Uterus (tissue), 2 donors: ENCODE measurements around the gene INF2.

Source experiments
- POLR2A ChIP-seq, 2 donors: fragments of 450-650 bp; IDR thresholded peaks; one replicate each; pipeline ENCODE4 v1.6.1; 2016; ENCODE audit warnings: antibody characterized with exemption in 2 of 2, mild to moderate bottlenecking in 1 of 2, moderate library complexity in 1 of 2
- TF ChIP-seq, protein P1 (sequence below), 4 experiments: fragments of 200-600 bp in 2 of 4; fragments of 450-650 bp in 2 of 4; sonication (generic) in 2 of 4; IDR thresholded peaks; one replicate each; pipeline ENCODE4 v1.5.1; 2016 to 2019; ENCODE audit warnings: antibody characterized with exemption in 4 of 4, mild to moderate bottlenecking in 2 of 4, moderate library complexity in 1 of 4

DNA sequence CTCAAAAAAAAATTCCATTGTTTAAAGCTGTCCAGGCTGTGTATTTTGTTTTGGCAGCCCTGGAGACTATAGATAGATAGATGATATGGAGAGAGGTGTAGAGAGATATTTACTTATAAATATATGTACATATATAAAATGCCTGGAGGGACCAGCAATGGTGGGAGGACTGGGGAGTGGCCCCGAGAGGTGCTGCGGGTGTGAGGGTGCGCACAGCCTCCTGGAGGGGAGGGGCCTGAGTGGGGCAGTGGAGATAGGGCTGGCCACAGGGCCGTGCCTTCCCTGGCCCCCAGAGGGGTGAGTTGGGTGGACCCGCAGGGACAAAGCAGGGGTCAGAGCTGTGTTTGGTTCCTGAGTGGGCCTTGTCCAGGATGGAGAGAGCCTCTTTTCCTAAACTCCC lies 41.1 kb downstream of the INF2 start:
- TF ChIP-seq, protein P1, sequence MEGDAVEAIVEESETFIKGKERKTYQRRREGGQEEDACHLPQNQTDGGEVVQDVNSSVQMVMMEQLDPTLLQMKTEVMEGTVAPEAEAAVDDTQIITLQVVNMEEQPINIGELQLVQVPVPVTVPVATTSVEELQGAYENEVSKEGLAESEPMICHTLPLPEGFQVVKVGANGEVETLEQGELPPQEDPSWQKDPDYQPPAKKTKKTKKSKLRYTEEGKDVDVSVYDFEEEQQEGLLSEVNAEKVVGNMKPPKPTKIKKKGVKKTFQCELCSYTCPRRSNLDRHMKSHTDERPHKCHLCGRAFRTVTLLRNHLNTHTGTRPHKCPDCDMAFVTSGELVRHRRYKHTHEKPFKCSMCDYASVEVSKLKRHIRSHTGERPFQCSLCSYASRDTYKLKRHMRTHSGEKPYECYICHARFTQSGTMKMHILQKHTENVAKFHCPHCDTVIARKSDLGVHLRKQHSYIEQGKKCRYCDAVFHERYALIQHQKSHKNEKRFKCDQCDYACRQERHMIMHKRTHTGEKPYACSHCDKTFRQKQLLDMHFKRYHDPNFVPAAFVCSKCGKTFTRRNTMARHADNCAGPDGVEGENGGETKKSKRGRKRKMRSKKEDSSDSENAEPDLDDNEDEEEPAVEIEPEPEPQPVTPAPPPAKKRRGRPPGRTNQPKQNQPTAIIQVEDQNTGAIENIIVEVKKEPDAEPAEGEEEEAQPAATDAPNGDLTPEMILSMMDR (IDR thresholded peaks at IDR 0.05) = no peak
- no peak for TF ChIP-seq POLR2A (IDR thresholded peaks at IDR 0.05)
